IMR-90 (cell line): ENCODE data around the gene TMTC1. TPM values are rescaled to one million over a fixed set of nuclear protein-coding genes. Genes with fewer than 3 reads are reported as not detected.

Source experiments
- ATAC-seq: fragments of 200-7000 bp; cut with Tn5 transposase; 2 replicates; pipeline ENCODE4 v1.9.1; 2020; ENCODE audit warnings: low read depth, mild to moderate bottlenecking, moderate library complexity
- BruUV-seq: library from RNA; stranded (reverse); fragments of 400-500 nt; replicated peaks from 2 replicates; lab custom pipeline; 2021; lab: Mats Ljungman, UMichigan
- CTCF ChIA-PET: fragments of 300-600 bp; formaldehyde crosslinking; extraction: SDS; loops from one replicate; lab custom pipeline; 2021; ENCODE audit warnings: antibody characterized with exemption; lab: Yijun Ruan, JAX
- POLR2A ChIA-PET: fragments of 300-600 bp; sonication (Branson Sonifier 250); formaldehyde crosslinking; loops from one replicate; lab custom pipeline; 2022; ENCODE audit warnings: antibody characterized with exemption; ENCODE audit not compliant: unreplicated experiment; lab: Charles Lee
- DNase-seq: peaks from one replicate; pipeline ENCODE4 v3.0.0; 2013
- H2AFZ ChIP-seq: replicated peaks from 2 replicates; pipeline ENCODE3; 2013; ENCODE audit warnings: low read length, mild to moderate bottlenecking; ENCODE audit not compliant: poor library complexity
- H2AK5ac ChIP-seq: 2 replicates; pipeline ENCODE4 v1.6.1; 2013; ENCODE audit warnings: low read depth, low read length, inconsistent platforms
- H2AK9ac ChIP-seq: replicated peaks from 2 replicates; pipeline ENCODE3; 2013; ENCODE audit warnings: mild to moderate bottlenecking, low read depth, low read length, moderate library complexity; ENCODE audit not compliant: poor library complexity
- H2BK120ac ChIP-seq: 2 replicates; pipeline ENCODE4 v1.6.1; 2013; ENCODE audit warnings: low read depth, low read length, inconsistent platforms
- H2BK15ac ChIP-seq: 3 replicates; pipeline ENCODE4 v1.6.1; 2013; ENCODE audit warnings: low read depth, low read length, inconsistent platforms
- H2BK20ac ChIP-seq: 2 replicates; pipeline ENCODE4 v1.6.1; 2013; ENCODE audit warnings: low read depth, mild to moderate bottlenecking, inconsistent platforms, low read length, moderate library complexity
- H2BK5ac ChIP-seq: 2 replicates; pipeline ENCODE4 v1.6.1; 2013; ENCODE audit warnings: mild to moderate bottlenecking, low read depth, low read length, inconsistent platforms; ENCODE audit not compliant: poor library complexity, severe bottlenecking
- H3K14ac ChIP-seq: replicated peaks from 2 replicates; pipeline ENCODE4 v1.6.1; 2013; ENCODE audit warnings: low read depth, low read length, inconsistent platforms
- H3K18ac ChIP-seq: 2 replicates; pipeline ENCODE4 v1.6.1; 2013; ENCODE audit warnings: low read depth, low read length, control low read depth
- H3K23ac ChIP-seq: 2 replicates; pipeline ENCODE4 v1.6.1; 2013; ENCODE audit warnings: low read depth, low read length, inconsistent platforms
- H3K27ac ChIP-seq: 2 replicates; pipeline ENCODE4 v1.5.1; 2013; ENCODE audit warnings: mild to moderate bottlenecking, control low read depth, low read length; ENCODE audit not compliant: insufficient read depth
- H3K27me3 ChIP-seq: 2 replicates; pipeline ENCODE4 v1.6.1; 2013; ENCODE audit warnings: low read length; ENCODE audit not compliant: control insufficient read depth, insufficient read depth
- H3K36me3 ChIP-seq: 2 replicates; pipeline ENCODE4 v1.6.1; 2013; ENCODE audit warnings: low read length, mixed read lengths; ENCODE audit not compliant: control insufficient read depth, insufficient read depth
- H3K4ac ChIP-seq: 2 replicates; pipeline ENCODE4 v1.6.1; 2013; ENCODE audit warnings: low read depth, low read length, inconsistent platforms
- H3K4me1 ChIP-seq: 2 replicates; pipeline ENCODE4 v1.6.1; 2013; ENCODE audit warnings: low read length, mixed read lengths; ENCODE audit not compliant: control insufficient read depth, insufficient read depth
- H3K4me2 ChIP-seq: 2 replicates; pipeline ENCODE4 v1.6.1; 2013; ENCODE audit warnings: low read depth, mild to moderate bottlenecking, control low read depth, low read length, moderate library complexity
- H3K4me3 ChIP-seq: 2 replicates; pipeline ENCODE4 v1.5.1; 2013; ENCODE audit warnings: low read depth, mild to moderate bottlenecking, control low read depth, low read length, moderate library complexity; ENCODE audit not compliant: insufficient read depth
- H3K56ac ChIP-seq: 2 replicates; pipeline ENCODE4 v1.6.1; 2013; ENCODE audit warnings: low read length, inconsistent platforms; ENCODE audit not compliant: insufficient read depth; ENCODE audit errors: extremely low read depth
- H3K79me1 ChIP-seq, 2 experiments: 2 replicates each; pipeline ENCODE4 v1.6.1; 2013; ENCODE audit warnings: low read length in 2 of 2, inconsistent platforms in 1 of 2, low read depth in 1 of 2
- H3K9ac ChIP-seq: 2 replicates; pipeline ENCODE4 v1.6.1; 2013; ENCODE audit warnings: low read depth, low read length, control low read depth
- H3K9me1 ChIP-seq: 2 replicates; pipeline ENCODE4 v1.6.1; 2013; ENCODE audit warnings: low read length, inconsistent platforms; ENCODE audit not compliant: insufficient read depth
- H3K9me3 ChIP-seq: 2 replicates; pipeline ENCODE4 v1.6.1; 2013; ENCODE audit warnings: low read length; ENCODE audit not compliant: control insufficient read depth, insufficient read depth
- H4K20me1 ChIP-seq: 2 replicates; pipeline ENCODE4 v1.6.1; 2013; ENCODE audit warnings: low read length, inconsistent platforms; ENCODE audit not compliant: insufficient read depth
- H4K5ac ChIP-seq: 2 replicates; pipeline ENCODE4 v1.6.1; 2013; ENCODE audit warnings: mild to moderate bottlenecking, low read depth, low read length, control low read depth
- H4K8ac ChIP-seq, 2 experiments: 2 replicates each; pipeline ENCODE4 v1.6.1; 2013; ENCODE audit warnings: low read depth in 2 of 2, low read length in 2 of 2, control low read depth in 1 of 2, inconsistent platforms in 1 of 2
- H4K91ac ChIP-seq: 2 replicates; pipeline ENCODE4 v1.6.1; 2013; ENCODE audit warnings: low read depth, low read length, inconsistent platforms; ENCODE audit not compliant: insufficient read depth
- CEBPB ChIP-seq: IDR thresholded peaks from 2 replicates; pipeline ENCODE4 v1.6.1; 2012; ENCODE audit warnings: low read depth, low read length, improper control_type of control experiment
- NFE2L2 ChIP-seq: fragments of 150-350 bp; IDR thresholded peaks from 2 replicates; pipeline ENCODE4 v1.6.1; 2016; ENCODE audit warnings: low read depth, mild to moderate bottlenecking, low read length
- POLR2A ChIP-seq: IDR thresholded peaks from 2 replicates; pipeline ENCODE4 v1.6.1; 2012; ENCODE audit warnings: mild to moderate bottlenecking, low read depth, low read length
- RAD21 ChIP-seq: IDR thresholded peaks from 2 replicates; pipeline ENCODE4 v1.6.1; 2012; ENCODE audit warnings: low read length, improper control_type of control experiment
- WGBS, 2 experiments: methylation state at CpG; one replicate each; pipeline versions ENCODE4 v1.1.5 to v1.1.7; 2013; ENCODE audit warnings: missing lambda C conversion rate in 2 of 2; ENCODE audit not compliant: insufficient read length in 1 of 2; ENCODE audit errors: extremely low coverage in 2 of 2; 5-methylcytosine and 5-hydroxymethylcytosine counted together
- dilution Hi-C: fragments of 300-500 bp; cut with HindIII; formaldehyde crosslinking; loops from one replicate; pipeline ENCODE4 v1.14.3; 2018; ENCODE audit warnings: low sequenced_read_pairs; ENCODE audit not compliant: unreplicated experiment
- in situ Hi-C: fragments of 300-500 bp; cut with MboI; formaldehyde crosslinking; loops from 3 replicates; pipeline ENCODE4 v1.14.3; 2019; ENCODE audit warnings: low sequenced_read_pairs, inconsistent platforms, mixed read lengths
- intact Hi-C: fragments of 100-400 bp; cut with micrococcal nuclease; formaldehyde crosslinking; loops from 2 replicates; pipeline ENCODE4 v1.10.0; 2022
- polyA plus RNA-seq, 3 experiments: library from polyadenylated mRNA; depleted of rRNA; stranded (reverse); fragments of >200 nt; gene quantifications; 2 replicates each; pipeline ENCODE4 v1.2.3, GENCODE V29; 2012; ENCODE audit warnings: low replicate concordance in 1 of 3
- total RNA-seq: library from RNA; depleted of rRNA; stranded (reverse); fragments of >200 nt; gene quantifications from 2 replicates; pipeline ENCODE4 v1.2.3, GENCODE V29; 2012

Gene TMTC1
- total and polyA plus RNA-seq, 2 of the 4 experiments (the other 2 are of a cell fraction) = 12.5 to 36.4 TPM

- Histone ChIP-seq H3K4ac (no peak overlapping the region), H4K5ac (no peak overlapping the region), H2AFZ (no peak overlapping the region), H2AK5ac (no peak overlapping the region), H4K8ac (no peak overlapping the region), H3K14ac (no peak overlapping the region), H2BK120ac (no peak overlapping the region), H2AK9ac (no peak overlapping the region), H3K4me3 (no peak overlapping the region), H3K79me1 (peaks cover 7 to 14% of the 10 kb centered on the region in 2 experiments; a peak in 3 of 4 replicates), H3K9me1 (no peaks in the 10 kb centered on the region; the same call in 1 of the 2 replicates), H3K9ac (no peak overlapping the region), H3K4me2 (no peak overlapping the region), H2BK20ac (no peak overlapping the region), H3K27ac (no peak overlapping the region), H3K56ac (no peak overlapping the region), H4K91ac (no peak overlapping the region), H3K27me3 (no peaks in the 10 kb centered on the region), H3K18ac (no peak overlapping the region), H2BK5ac (no peak overlapping the region), H3K36me3 (peaks cover 4% of the 10 kb centered on the region; the same call in 1 of the 2 replicates), H3K9me3 (no peaks in the 10 kb centered on the region), H2BK15ac (no peak overlapping the region), H3K23ac (no peak overlapping the region), H3K4me1 (no peaks in the 10 kb centered on the region), H4K20me1 (peaks cover 6% of the 10 kb centered on the region; the same call in 1 of the 2 replicates)
- ATAC-seq = no peak
- TF ChIP-seq RAD21 (no peak), NFE2L2 (no peak), CEBPB (no peak), POLR2A (no peak)
- ChIA-PET POLR2A (no interaction called here), CTCF (interaction anchor here (0.6 kb wide), 1 partner anchor 12 kb away, joined by 3 read pairs; no protein-coding TSS in a partner anchor)
- dilution Hi-C loops = no loop called here
- WGBS, 2 experiments = no CpG with 5 or more reads among the region's 2 CpGs
- no peak for DNase-seq
- no TSS peak for BruUV-seq
- intact Hi-C loops = no loop called here
- in situ Hi-C loops = no loop called here
Observed at GRCh38 chr12:29667011-29667410, 116.7 kb downstream of the TMTC1 start.
